GM13976 (cell line): ENCODE data around the gene STIL.

Experiments
- DNase-seq: peaks from one replicate; pipeline ENCODE4 v3.0.0; 2012; ENCODE audit warnings: low spot score
- CTCF ChIP-seq: IDR thresholded peaks from 2 replicates; pipeline ENCODE4 v1.5.1; 2012; ENCODE audit warnings: borderline replicate concordance, mild to moderate bottlenecking; ENCODE audit not compliant: insufficient read depth; ENCODE audit errors: extremely low read depth, missing control alignments, control extremely low read depth
- in situ Hi-C: fragments of 300-500 bp; cut with MboI; formaldehyde crosslinking; loops from one replicate; pipeline ENCODE4 v1.12.0; 2022; ENCODE audit warnings: low sequenced_read_pairs, mixed read lengths, inconsistent platforms; ENCODE audit not compliant: unreplicated experiment

STIL gene

GRCh38 chr1:47213230-47213963 lies 100.5 kb downstream of the STIL start:
- TF ChIP-seq CTCF = no peak
- no peak for DNase-seq
- in situ Hi-C loops = no loop called here

GRCh38 chr1:47212636-47213229 lies 101.2 kb downstream of the STIL start:
- DNase-seq = no peak
- no peak for TF ChIP-seq CTCF
- in situ Hi-C loops = no loop called here

GRCh38 chr1:47211796-47212269 lies 102.1 kb downstream of the STIL start:
- DNase-seq = no peak
- in situ Hi-C loops = no loop called here
- TF ChIP-seq CTCF = no peak

GRCh38 chr1:47210666-47211065 lies 103.3 kb downstream of the STIL start:
- no peak for TF ChIP-seq CTCF
- no peak for DNase-seq
- in situ Hi-C loops = no loop called here

- DNase-seq = no peak
- TF ChIP-seq CTCF = no peak
- in situ Hi-C loops = no loop called here
Observed at GRCh38 chr1:47209725-47210325, 104.1 kb downstream of the STIL start.

GRCh38 chr1:47209091-47209490 lies 104.9 kb downstream of the STIL start:
- TF ChIP-seq CTCF = no peak
- in situ Hi-C loops = no loop called here
- DNase-seq = no peak
